ENCODE measurements around the gene SLC37A1.

DNA sequence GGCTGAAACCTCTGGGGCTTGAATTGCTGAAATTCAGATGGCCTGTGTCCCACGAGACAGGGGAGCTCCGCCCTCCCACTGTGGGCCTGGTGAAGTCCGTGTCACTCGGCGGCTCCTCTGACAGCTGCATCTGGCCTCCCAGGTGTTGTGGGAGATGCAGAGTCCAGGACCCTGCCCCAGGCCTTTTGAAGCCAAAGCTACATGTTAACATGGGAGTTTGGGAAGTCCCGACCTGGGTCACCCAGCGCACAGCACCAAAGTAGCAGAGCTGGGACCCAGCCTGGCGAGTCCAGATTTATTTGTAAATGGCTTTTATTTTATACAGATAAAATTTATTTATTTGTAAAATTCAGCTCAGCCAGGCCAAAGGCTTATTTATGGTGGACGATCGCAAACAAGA is 28.9 kb downstream of the SLC37A1 start:
- TF ChIP-seq, protein P1, sequence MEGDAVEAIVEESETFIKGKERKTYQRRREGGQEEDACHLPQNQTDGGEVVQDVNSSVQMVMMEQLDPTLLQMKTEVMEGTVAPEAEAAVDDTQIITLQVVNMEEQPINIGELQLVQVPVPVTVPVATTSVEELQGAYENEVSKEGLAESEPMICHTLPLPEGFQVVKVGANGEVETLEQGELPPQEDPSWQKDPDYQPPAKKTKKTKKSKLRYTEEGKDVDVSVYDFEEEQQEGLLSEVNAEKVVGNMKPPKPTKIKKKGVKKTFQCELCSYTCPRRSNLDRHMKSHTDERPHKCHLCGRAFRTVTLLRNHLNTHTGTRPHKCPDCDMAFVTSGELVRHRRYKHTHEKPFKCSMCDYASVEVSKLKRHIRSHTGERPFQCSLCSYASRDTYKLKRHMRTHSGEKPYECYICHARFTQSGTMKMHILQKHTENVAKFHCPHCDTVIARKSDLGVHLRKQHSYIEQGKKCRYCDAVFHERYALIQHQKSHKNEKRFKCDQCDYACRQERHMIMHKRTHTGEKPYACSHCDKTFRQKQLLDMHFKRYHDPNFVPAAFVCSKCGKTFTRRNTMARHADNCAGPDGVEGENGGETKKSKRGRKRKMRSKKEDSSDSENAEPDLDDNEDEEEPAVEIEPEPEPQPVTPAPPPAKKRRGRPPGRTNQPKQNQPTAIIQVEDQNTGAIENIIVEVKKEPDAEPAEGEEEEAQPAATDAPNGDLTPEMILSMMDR (conservative IDR thresholded peaks at IDR 0.05): no peak
- no peak for TF ChIP-seq EZH2 (IDR thresholded peaks at IDR 0.05; ENCODE audit: low read depth)
